AG08396 (cell line): ENCODE measurements around the gene REX1BD.
"Not testable (repeated sequence)": the region's sequence is repeated elsewhere in the genome, so short reads cannot be mapped to it uniquely, and the experiment has no call there.

Source experiments
- DNase-seq: peaks from one replicate; pipeline ENCODE4 v3.0.0; 2012; ENCODE audit warnings: low spot score, mixed read lengths

Gene REX1BD

GRCh38 chr19:18577365-18577914, 11.2 kb upstream of the REX1BD start:
- no peak for DNase-seq

GRCh38 chr19:18580311-18580710, 8.3 kb upstream of the REX1BD start:
- DNase-seq, result no peak

GRCh38 chr19:18586306-18586705, 2.3 kb upstream of the REX1BD start:
- DNase-seq, result no peak

DNA sequence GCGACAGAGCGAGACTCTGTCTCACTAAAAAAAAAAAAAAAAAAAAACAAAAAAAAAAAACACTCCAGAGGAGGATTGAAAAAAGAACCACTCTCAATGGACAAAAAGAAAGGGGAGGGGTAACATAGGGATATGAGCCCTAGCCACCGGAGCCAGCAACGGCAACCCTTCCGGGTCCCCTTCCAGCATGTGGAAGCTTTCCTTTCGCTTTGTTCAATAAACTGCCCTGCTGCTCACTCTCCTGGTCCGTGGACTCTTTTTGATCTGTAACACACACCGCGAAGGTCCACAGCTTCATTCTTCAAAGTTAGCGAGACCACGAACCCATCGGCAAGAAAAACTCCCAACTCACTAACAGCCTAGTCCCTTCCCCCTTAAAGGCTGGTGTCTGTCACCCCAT, 1.0 kb upstream of the REX1BD start:
- no peak for DNase-seq

DNA sequence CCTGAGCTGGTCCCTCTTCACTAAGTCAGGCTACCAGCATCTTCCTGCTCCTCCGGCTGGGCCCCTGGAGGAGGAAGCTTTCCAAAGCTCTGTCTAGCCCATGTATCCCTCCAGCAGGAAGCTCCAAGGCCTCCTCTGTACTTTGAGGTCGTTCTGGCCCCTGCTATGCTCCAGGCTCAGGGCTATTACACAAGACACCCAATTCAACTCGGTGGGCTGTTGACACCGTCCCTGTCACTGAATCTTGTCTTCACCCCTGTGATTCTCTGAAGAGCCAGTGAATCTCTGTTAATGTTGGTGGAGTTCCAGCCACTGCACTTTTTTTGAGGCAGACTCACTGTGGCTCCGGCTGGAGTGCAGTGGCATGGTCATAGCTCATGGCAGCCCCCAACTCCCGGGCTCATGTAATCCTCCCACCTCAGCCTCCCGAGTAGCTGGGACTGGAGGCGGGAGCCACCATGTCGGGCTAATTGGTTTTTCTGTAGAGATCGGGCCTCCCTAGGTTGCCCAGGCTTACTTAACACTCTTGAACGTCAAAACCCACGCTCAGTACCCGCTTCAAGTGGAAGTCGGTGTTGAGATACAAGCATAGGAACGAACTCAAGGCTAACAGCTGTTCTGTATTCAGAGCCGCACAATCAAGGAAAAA, 512 bp upstream of the REX1BD start:
- DNase-seq, result no peak

DNA sequence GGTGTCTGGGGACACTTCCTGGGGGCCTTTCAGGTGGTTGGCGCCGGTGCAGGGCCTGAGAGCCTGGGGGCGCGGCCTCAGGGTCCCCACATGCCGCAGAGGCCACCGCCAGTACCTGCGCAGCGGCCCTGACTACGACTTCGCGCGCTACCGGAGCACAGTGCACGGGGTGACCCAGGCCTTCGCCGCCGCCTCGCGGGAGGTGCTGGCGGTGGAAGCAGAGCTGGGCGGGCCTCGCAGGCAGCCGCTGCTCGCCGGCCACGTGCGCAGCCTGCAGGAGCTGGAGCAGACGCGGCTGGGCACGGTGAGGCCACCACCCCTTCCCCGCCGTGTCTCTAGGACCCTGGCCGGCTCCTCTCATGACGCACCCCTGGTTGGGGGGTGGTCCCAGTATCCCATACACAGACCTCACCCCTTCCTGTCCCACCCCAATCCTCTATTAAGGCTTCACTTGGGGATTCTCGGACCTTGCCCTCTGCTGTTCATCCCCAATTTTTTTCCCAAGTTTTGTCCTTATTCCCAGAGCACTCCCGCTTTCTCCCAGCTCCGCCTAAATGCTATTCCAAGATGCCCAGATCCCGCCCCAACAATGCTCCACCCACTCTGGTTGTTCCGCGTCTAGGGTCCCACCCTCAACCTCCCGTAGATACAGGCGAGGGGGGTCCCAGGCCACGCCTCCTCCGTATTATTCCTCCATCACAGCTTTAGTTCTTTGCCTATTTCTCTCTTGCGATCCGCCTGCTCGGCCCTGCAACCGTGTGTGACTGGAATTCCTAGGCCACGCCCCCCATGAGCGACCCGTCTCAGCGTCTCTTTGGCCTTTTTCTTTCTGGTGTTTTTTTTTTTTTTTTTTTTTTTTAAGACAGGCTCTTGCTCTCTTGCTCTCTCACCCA, 1.0 kb downstream of the REX1BD start:
- DNase-seq, result peak; percentile 83

GRCh38 chr19:18590273-18591272, 2.0 kb downstream of the REX1BD start:
- DNase-seq, result peak; percentile 12

DNA sequence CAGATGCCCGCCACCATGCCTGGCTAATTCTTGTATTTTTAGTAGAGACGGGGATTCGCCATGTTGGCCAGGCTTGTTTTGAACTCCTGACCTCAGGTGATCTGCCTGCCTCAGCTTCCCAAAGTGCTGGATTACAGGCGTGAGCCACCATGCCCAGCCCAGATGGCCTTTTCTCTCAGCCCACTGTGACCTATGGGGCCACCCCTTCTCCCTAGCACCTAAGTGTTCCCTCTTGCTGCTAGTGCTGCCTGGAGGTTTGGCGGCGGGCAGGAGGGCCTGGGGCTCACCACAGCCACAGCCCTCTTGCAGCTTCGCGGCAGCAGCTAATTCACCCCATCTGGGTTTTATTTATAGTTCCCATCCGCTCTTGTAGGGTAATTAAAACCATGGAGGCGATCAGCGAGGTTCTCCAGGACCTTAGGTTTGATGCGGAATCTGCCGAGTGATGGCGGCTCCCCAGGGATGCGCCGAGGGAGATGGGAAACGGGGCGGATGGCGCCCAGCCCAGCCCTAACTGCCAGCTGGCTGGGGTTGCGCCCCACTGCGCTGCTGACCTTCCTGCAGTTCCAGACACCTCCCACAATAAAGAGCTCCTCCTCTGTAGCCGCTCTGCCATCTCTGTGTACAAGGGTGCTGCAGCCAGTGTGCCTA, 3.3 kb downstream of the REX1BD start:
- no peak for DNase-seq

- not testable (repeated sequence) for DNase-seq
These were observed 4.1 kb downstream of the REX1BD start for GRCh38 chr19:18592732-18593131.

DNA sequence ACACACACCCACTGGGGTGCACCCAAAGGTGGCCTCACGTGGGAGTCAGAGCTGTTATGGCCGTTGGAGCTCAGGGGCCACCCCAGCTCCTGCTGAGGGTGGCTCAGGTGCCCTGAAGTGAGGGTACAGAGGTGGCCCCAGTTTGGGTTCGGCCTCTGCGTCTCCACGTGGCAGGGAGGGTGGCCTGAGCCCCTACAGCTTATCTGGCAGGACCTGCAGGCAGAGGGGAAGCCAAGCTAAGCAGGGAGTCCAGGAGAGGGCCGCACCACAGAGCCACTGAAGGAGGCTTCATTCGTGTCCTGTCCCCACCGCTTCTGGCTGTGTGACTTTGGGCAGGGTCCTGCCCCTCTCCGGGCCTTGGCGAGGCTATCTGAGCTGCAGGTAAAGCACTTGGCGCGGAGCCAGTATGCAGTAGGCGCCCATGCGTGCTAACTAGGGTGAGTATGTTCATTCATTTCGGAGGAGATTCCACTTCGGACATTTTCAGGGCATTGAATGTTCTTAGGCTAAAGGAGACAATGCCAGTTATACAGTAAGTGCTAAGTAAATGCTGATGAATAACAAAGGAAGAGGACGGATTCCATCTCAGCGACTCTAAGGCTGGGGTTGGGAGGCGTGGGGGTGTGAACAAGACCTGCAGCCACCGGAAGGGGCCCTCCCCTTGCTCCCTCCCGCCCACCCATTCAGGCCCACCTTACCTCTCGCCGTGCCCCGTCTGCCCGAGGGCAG, 4.9 kb downstream of the REX1BD start:
- DNase-seq, result peak; percentile 38

DNA sequence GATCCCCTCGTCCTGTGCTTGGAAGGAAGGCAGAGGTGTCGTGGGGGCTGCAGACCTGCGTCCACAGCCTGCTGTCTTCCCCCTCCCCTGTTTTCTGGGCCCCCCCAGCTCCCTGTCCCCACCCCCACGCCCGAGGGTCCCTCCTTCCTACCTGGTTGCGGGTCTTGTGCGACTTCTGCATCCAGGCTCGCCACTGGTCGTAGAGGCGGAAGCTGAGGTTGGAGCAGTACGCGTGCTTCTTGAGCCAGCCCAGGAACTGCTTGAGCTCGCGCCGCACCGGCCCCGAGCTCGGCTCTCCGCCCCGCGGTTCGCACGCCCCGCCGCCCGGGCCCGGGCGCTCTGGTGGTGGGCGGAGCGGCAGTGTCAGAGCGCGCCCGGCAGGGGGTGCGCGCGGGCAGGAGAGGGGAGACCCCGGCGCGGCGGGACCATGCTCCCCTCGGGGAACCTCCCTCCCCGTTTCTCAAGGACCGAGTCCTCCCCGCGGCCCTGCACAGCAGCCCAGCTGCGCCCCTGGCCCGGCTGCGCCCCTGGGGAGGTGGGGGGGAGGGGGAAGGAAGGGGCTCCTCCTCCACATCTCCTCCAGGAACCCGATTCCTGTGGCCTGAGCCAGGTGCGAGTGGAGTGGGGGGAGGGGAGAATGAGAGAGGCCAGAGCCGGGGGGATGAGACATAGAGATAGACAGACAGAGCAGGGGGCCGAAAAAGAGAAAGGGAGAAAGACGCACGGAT, 5.7 kb downstream of the REX1BD start:
- peak; percentile 96 for DNase-seq

DNA sequence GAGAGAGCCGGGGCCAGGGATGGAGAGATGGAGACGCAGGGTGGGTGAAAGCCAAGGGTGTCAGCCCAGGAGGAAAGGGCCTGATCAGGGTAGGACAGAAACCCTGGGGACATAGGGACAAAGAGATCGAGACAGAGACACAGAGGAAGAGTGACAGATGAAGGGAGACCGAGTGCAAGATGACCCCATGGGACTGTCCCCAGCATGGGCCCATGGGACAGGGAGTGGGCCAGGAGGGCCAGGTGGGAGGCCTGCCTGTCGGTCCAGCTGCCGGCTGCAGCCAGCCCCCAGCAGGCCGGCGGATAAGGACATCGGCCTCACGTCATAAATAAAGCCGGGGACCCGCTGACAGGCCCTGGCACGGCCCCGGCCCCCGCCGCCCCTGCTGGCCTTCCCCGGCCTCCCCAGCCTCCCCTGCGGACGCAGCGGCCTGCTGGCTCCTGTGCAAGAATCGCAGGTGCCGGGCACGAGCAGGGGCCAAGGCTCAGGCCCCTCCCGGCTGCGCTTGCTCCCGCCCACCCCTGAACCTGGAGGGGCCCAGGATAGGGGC, 6.3 kb downstream of the REX1BD start:
- no peak for DNase-seq

DNA sequence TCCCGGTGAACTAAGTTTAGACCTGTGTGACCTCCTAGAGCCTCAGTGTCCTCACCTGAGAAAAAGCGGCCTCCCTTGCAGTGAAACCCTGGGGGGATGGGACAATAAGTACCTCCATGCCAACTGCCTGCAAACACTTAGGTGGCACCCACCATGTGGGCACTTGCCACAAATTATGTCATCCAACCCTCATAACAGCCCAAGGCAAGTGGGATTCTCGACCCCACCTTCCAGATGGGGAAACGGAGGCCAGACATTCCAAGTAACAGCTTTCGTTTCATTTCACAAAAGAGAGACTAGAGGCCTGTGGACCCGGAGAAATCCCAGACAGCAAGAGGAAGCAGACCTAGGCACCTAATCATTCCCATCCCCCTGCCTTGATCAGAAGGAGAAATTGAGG, 6.9 kb downstream of the REX1BD start:
- no peak for DNase-seq

- DNase-seq, result peak; percentile 60
These were observed 8.2 kb downstream of the REX1BD start for GRCh38 chr19:18596752-18597157.

GRCh38 chr19:18597809-18598660, 9.4 kb downstream of the REX1BD start:
- DNase-seq, result peak; percentile 20

DNA sequence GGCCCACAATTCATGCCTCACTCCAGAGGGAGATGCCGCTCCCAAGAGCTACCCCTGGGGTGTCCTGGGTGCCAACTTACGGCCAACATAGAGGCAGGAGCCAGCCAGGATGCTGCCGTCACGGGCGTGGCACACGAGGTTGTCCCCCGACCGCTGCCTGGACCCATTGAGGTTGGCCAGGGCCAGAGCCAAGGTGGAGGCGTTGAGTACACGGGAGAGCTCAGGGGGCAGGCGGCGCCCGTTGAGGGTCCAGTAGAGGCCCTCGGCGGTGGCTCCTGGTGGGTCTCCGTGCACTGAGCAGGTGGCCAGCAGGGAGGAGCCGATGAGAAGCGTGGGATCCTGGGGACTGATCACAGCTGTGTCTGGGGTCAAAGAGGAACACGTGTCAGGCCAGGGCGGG, 10.9 kb downstream of the REX1BD start:
- DNase-seq, result no peak

DNA sequence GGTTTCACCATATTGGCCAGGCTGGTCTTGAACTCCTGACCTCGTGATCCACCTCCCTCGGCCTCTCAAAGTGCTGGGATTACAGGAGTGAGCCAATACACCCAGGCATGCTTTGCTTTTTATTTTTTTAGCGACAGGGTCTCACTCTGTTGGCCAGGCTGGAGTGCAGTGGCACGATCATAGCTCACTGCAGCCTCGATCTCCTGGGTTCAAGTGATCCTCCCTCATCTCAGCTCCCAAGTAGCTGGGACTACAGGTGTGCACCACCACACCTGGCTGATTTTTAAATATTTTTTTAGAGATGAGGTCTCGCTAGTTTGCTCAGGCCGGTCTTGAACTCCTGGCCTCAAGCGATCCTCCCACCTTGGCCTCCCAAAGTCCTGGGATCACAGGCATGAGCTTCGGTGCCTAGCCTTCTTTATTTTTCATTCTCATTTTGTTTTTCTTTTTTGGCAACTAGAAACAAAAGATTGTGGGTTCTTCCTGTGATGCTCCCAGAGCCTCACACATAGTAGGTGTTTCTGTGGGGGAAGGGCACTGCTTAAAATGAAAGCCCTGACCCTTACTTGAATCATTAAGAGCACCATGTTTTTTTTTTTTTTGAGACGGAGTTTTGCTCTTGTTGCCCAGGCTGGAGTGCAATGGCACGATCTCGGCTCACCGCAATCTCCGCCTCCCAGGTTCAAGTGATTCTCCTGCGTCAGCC, 12.2 kb downstream of the REX1BD start:
- not testable (repeated sequence) for DNase-seq

DNA sequence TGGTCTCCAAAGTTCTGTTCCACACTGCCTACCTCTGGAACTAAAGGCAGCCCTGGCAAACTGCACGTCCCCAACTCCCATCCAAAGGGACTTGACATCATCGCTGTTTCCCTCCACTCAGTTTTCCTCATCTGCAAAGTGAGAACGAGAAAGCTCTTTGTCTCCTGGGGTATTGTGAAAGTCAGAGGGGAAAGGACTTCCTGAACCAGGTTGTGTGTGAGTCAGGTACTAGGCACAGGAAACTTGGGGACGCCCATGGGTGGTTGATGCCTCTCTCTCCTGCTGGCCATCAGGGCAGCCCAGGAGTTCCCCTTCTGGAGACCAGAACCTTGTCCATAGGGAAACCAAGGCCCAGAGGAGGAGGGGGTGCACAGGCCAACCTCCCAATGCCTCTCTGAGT, 13.3 kb downstream of the REX1BD start:
- no peak for DNase-seq
